Measurements from ENCODE around the gene MYOZ3. TPM values are rescaled to one million over a fixed set of nuclear protein-coding genes. Genes with fewer than 3 reads are reported as not detected.

Gene MYOZ3
- total RNA-seq, 1 donor: 0.72 TPM

DNA sequence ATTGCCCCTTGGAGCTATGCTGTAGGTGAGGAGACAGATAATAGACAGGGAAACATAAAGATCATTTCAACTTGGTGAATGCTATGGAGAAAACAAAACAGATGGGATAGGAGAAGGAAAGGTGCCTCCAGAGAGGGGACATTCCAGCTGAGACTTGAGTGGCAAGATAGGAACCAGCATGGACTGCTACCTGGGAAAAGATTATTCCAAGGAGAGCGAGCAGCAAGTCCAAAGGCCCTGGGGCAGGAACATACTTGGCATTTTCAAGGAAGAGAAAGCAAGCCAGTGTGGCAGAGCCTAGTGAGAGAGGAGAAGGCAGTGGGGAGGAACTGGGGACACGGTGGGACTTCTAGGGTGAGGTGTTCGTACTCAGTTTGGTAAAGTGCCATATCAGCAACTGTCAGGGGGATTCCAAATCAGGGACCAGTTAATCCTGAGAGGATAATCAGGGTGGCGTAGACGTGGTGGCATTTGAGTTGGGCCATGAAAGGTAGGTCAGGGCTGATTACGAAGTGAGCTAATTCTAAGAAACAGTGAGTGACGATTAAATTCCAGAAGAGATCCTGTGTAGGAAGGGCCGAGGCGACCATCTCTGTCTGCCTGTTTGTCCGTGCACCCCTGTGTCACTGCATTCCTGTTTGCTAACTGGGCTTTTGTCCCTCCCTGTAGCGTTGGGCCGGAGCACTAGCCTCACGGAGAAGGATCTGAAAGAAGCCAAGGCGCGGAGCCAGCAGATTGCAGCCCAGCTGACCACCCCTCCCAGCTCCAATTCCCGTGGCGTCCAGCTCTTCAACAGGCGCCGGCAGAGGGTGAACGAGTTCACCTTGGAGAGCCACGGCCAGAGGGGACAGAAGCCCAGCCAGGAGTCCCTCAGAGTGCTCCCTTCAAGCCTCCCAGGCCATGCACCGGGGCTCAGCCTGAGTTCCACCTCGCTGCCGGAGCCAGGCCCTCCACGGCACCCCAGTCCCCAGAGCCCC is 13.5 kb upstream of the MYOZ3 start:
- no peak for TF ChIP-seq CTCF (IDR thresholded peaks at IDR 0.05; ENCODE audit: insufficient read depth, low read length)
- H3K4me3 ChIP-seq (ENCODE audit: low read depth, low read length): no peak overlapping the region
- no peak for DNase-seq (ENCODE audit: low read depth)

GRCh38 chr5:150648294-150649107 is 12.6 kb upstream of the MYOZ3 start:
- no peak for TF ChIP-seq CTCF (IDR thresholded peaks at IDR 0.05; ENCODE audit: insufficient read depth, low read length)
- no peak for DNase-seq (ENCODE audit: low read depth)

GRCh38 chr5:150649108-150650020 is 11.7 kb upstream of the MYOZ3 start:
- no peak for DNase-seq (ENCODE audit: low read depth)
- no peak overlapping the region for H3K4me3 ChIP-seq (ENCODE audit: low read depth, low read length)
- no peak for TF ChIP-seq CTCF (IDR thresholded peaks at IDR 0.05; ENCODE audit: insufficient read depth, low read length)

More at GRCh38 chr5:150648294-150649107, 12.6 kb upstream of the MYOZ3 start:
- H3K4me3 ChIP-seq (ENCODE audit: low read depth, low read length): no peak overlapping the region

DNA sequence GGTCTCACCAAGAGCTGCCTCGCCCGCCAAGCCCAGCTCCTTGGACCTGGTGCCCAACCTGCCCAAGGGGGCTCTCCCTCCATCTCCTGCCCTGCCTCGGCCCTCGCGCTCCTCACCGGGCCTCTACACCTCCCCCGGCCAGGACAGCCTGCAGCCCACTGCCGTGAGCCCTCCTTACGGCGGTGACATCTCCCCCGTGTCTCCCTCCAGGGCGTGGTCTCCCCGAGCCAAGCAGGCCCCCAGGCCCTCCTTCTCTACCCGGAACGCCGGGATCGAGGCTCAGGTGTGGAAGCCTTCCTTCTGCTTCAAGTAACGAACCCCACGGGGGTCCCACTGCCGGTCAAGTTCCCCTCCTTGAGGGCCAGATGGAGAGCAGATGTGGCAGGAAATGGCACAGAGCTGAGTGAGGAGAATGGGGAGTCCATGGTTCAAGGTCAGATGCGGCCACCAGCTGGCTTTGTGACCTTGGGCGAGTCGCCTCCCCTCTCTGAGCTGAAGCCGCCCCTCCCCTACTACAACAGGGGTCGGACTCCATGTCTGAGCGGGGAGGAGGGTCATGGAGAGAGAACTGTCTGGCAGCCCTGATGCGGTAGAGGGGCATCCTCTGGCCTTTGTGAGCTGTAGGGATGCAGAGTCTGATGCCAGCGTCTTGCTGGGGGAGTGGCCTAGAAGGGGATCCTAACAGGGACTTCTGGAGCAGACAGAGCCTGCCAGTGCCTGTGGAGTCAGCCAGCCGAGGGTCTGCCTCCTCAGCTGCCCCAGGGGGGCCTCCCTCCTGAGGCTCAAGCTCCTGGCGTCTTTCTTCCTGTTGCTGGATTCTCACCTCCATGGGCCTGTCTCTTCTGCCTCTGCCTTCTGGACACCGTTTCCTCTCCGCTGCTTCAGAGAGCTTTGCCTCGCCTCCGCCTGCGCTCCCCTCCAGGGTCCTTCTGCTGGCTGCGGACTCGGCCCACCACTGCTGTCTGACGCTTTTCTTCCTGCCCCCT is 10.7 kb upstream of the MYOZ3 start:
- no peak overlapping the region for H3K4me3 ChIP-seq (ENCODE audit: low read depth, low read length)
- TF ChIP-seq CTCF (IDR thresholded peaks at IDR 0.05; ENCODE audit: insufficient read depth, low read length): no peak
- no peak for DNase-seq (ENCODE audit: low read depth)

GRCh38 chr5:150651382-150651781 is 9.7 kb upstream of the MYOZ3 start:
- no peak for DNase-seq (ENCODE audit: low read depth)
- TF ChIP-seq CTCF (IDR thresholded peaks at IDR 0.05; ENCODE audit: insufficient read depth, low read length): no peak
- H3K4me3 ChIP-seq (ENCODE audit: low read depth, low read length): no peak overlapping the region
